Measurements from ENCODE around the gene ASCC3. TPM values are rescaled to one million over a fixed set of nuclear protein-coding genes. Genes with fewer than 3 reads are reported as not detected.
"Not testable (repeated sequence)": the region's sequence is repeated elsewhere in the genome, so short reads cannot be mapped to it uniquely, and the experiment has no call there.

The ASCC3 gene
- total RNA-seq, 1 donor from 2014 or later = 62.9 TPM

DNA sequence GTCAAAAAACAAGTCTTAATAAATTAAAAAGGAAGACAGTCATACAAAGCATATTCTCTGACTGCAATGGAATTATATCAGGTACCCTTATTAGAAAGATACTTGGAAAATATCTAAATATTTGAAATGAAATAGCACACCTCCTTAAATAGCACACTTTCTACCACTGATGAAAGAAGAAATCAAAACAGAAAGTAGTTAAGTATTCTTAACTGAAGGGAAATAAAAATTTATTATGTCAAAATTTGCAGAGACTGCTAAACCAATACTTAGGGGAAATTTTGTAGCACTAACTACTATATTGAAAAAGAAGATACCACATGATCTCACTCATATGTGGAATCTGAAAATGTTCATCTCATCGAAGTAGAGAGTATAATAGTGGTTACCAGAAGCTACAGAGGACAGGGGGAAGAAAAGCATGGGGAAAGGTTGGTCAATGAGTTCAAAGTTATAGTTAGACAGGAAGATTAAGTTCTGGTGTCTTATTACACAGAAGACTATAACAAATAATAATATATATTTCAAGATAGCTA is 112.2 kb downstream of the ASCC3 start:
- H3K4me1 Mint-ChIP-seq (ENCODE audit: low read depth) = peaks cover 5% of the 10 kb centered on the region
- intact Hi-C loops (cut with micrococcal nuclease) = no loop called here
- H3K36me3 Mint-ChIP-seq (ENCODE audit: low read depth) = peaks cover 26% of the 10 kb centered on the region
- DNase-seq (ENCODE audit: low spot score) = no peak
- no peaks in the 10 kb centered on the region for H3K27me3 Mint-ChIP-seq (ENCODE audit: low read depth)
- H3K9me3 Mint-ChIP-seq = peaks cover 14% of the 10 kb centered on the region
- H3K4me3 Mint-ChIP-seq (ENCODE audit: low read depth) = no peak overlapping the region
- H3K27ac Mint-ChIP-seq = no peak overlapping the region

DNA sequence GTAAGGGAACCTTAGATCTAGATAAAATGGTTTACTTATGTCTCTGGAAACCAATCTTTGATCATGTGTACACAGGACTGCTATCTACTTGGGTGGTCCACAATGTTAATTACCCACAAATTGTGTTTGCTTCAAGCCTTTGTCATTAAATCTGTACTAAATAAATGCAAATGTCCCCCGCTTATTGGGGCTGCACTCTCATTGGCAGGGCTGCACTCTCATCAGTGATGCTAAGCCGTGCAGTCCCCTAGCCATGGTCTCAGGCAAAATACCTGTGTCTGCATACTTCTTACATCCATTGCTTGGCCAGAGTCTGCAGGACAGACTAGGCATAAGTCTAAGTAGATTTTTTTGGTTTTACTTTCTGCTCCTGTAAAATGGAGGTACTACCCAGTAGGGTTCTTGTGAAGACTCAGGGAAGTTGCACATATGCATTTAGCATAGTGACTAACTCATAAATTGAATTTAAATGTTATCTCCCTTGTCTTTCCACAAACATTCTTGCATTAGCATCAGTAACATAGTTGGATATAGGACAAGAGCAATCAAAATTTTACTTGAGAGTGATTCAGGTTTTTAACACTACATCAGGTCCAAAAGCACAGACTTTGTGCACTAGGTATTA is 117.4 kb downstream of the ASCC3 start:
- H3K4me3 Mint-ChIP-seq (ENCODE audit: low read depth) = no peak overlapping the region
- H3K4me1 Mint-ChIP-seq (ENCODE audit: low read depth) = peaks cover 3% of the 10 kb centered on the region
- peaks cover 76% of the 10 kb centered on the region for H3K36me3 Mint-ChIP-seq (ENCODE audit: low read depth)
- intact Hi-C loops (cut with micrococcal nuclease) = no loop called here
- DNase-seq (ENCODE audit: low spot score) = no peak
- no peak overlapping the region for H3K27ac Mint-ChIP-seq
- peaks cover 36% of the 10 kb centered on the region for H3K9me3 Mint-ChIP-seq
- H3K27me3 Mint-ChIP-seq (ENCODE audit: low read depth) = no peaks in the 10 kb centered on the region

GRCh38 chr6:100761841-100762240 is 119.3 kb downstream of the ASCC3 start:
- H3K27me3 Mint-ChIP-seq (ENCODE audit: low read depth) = no peaks in the 10 kb centered on the region
- no peak overlapping the region for H3K27ac Mint-ChIP-seq
- H3K4me3 Mint-ChIP-seq (ENCODE audit: low read depth) = no peak overlapping the region
- intact Hi-C loops (cut with micrococcal nuclease) = no loop called here
- DNase-seq (ENCODE audit: low spot score) = no peak
- H3K9me3 Mint-ChIP-seq = peaks cover 36% of the 10 kb centered on the region
- peaks cover 84% of the 10 kb centered on the region for H3K36me3 Mint-ChIP-seq (ENCODE audit: low read depth)
- H3K4me1 Mint-ChIP-seq (ENCODE audit: low read depth) = peaks cover 1% of the 10 kb centered on the region

GRCh38 chr6:100758386-100758785 is 122.7 kb downstream of the ASCC3 start:
- H3K9me3 Mint-ChIP-seq = peaks cover 16% of the 10 kb centered on the region
- H3K4me3 Mint-ChIP-seq (ENCODE audit: low read depth) = not testable (repeated sequence)

GRCh38 chr6:100753421-100753820 is 127.7 kb downstream of the ASCC3 start:
- H3K27ac Mint-ChIP-seq = no peak overlapping the region
- H3K4me1 Mint-ChIP-seq (ENCODE audit: low read depth) = no peaks in the 10 kb centered on the region
- no peak for DNase-seq (ENCODE audit: low spot score)
- H3K36me3 Mint-ChIP-seq (ENCODE audit: low read depth) = peaks cover 28% of the 10 kb centered on the region
- intact Hi-C loops (cut with micrococcal nuclease) = no loop called here
- H3K4me3 Mint-ChIP-seq (ENCODE audit: low read depth) = no peak overlapping the region
- H3K9me3 Mint-ChIP-seq = no peaks in the 10 kb centered on the region
- no peaks in the 10 kb centered on the region for H3K27me3 Mint-ChIP-seq (ENCODE audit: low read depth)

More at GRCh38 chr6:100758386-100758785, 122.7 kb downstream of the ASCC3 start:
- H3K4me1 Mint-ChIP-seq (ENCODE audit: low read depth); DNase-seq (ENCODE audit: low spot score); H3K27ac Mint-ChIP-seq; intact Hi-C loops (cut with micrococcal nuclease); H3K27me3 Mint-ChIP-seq (ENCODE audit: low read depth): not testable (repeated sequence)
- H3K36me3 Mint-ChIP-seq (ENCODE audit: low read depth) = peaks cover 68% of the 10 kb centered on the region

DNA sequence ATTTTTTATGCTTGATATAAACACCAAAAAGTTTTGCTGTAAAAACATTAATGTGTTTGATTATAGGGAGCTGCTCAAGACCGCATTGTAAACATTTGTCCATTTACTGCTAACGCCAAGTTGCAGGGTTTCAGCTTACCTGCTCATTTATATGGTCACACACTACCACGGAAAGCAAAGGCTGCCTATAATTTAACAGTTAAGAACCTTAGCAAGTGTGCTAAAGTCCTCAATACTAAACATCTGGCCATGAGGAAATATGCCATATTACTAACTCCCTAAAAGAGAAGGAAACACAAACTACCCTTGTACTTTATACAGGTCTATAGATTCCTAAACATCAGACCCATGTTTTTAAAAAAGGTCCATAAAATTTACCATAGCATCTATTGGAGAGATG is 129.5 kb downstream of the ASCC3 start:
- Mint-ChIP-seq H3K27me3 (ENCODE audit: low read depth) (no peaks in the 10 kb centered on the region), H3K36me3 (ENCODE audit: low read depth) (peaks cover 21% of the 10 kb centered on the region), H3K9me3 (no peaks in the 10 kb centered on the region), H3K27ac (no peak overlapping the region), H3K4me1 (ENCODE audit: low read depth) (no peaks in the 10 kb centered on the region), H3K4me3 (ENCODE audit: low read depth) (no peak overlapping the region)
- no peak for DNase-seq (ENCODE audit: low spot score)
- intact Hi-C loops (cut with micrococcal nuclease) = no loop called here

DNA sequence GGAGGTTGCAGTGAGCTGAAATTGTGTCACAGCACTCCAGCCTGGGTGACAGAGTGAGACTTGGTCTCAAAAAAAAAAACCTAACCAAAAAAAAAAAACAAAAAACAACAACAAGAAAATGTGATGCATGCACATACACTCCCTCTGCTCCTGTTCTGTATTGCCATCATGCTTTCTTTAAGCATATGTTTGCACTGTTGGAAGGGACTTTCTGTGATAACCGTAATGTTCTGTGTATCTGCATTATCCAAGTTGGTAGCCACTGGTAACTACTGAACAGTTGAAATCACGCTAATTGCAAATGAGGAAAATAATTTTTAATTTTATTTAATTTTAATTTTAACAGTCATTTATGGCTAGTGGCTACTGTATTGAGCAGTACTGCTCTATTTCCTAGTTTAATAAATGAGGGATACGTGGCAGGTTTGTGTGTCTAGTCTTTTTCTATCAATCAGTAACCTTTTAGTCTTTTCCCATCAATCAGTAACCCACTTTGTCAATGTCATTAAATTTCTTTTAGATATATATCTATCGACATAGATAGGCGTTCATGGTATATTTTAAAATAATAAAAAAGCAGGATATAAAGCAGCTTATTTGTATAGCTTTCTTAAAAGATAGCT is 135.6 kb downstream of the ASCC3 start:
- no peak for DNase-seq (ENCODE audit: low spot score)
- Mint-ChIP-seq H3K4me3 (ENCODE audit: low read depth) (no peak overlapping the region), H3K27ac (no peak overlapping the region), H3K4me1 (ENCODE audit: low read depth) (no peaks in the 10 kb centered on the region), H3K27me3 (ENCODE audit: low read depth) (no peaks in the 10 kb centered on the region), H3K9me3 (peaks cover 21% of the 10 kb centered on the region), H3K36me3 (ENCODE audit: low read depth) (peaks cover 33% of the 10 kb centered on the region)
- intact Hi-C loops (cut with micrococcal nuclease) = no loop called here

GRCh38 chr6:100740439-100740838 is 140.7 kb downstream of the ASCC3 start:
- Mint-ChIP-seq H3K36me3 (ENCODE audit: low read depth) (peaks cover 47% of the 10 kb centered on the region), H3K27me3 (ENCODE audit: low read depth) (no peaks in the 10 kb centered on the region), H3K9me3 (peaks cover 42% of the 10 kb centered on the region), H3K4me1 (ENCODE audit: low read depth) (peaks cover 16% of the 10 kb centered on the region), H3K27ac (no peak overlapping the region), H3K4me3 (ENCODE audit: low read depth) (no peak overlapping the region)
- intact Hi-C loops (cut with micrococcal nuclease) = no loop called here
- no peak for DNase-seq (ENCODE audit: low spot score)

GRCh38 chr6:100737720-100738119 is 143.4 kb downstream of the ASCC3 start:
- H3K27me3 Mint-ChIP-seq (ENCODE audit: low read depth); intact Hi-C loops (cut with micrococcal nuclease); H3K4me3 Mint-ChIP-seq (ENCODE audit: low read depth); DNase-seq (ENCODE audit: low spot score); H3K27ac Mint-ChIP-seq: not testable (repeated sequence)
- Mint-ChIP-seq H3K4me1 (ENCODE audit: low read depth) (peaks cover 17% of the 10 kb centered on the region), H3K9me3 (peaks cover 37% of the 10 kb centered on the region), H3K36me3 (ENCODE audit: low read depth) (peaks cover 39% of the 10 kb centered on the region)

DNA sequence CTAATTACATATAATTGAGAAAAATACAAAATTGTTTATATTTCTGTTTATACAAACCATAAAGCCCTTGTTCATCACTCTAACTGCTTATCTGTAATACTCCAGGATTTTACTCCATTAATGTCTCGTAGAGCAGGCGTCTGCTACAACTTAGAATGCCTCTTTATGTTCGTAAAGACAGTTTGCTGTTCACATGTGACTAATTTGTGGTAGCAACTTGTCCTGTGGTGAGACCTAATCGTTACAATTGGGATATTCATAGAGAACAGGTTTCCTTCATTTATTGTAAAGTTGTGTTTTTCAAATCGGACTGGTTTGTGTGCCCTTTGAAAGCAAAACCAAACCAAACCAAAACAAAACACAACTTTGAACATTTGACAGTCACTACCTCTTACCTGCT is 149.7 kb downstream of the ASCC3 start:
- no peaks in the 10 kb centered on the region for H3K9me3 Mint-ChIP-seq
- H3K27me3 Mint-ChIP-seq (ENCODE audit: low read depth) = no peaks in the 10 kb centered on the region
- DNase-seq (ENCODE audit: low spot score) = no peak
- no peak overlapping the region for H3K4me3 Mint-ChIP-seq (ENCODE audit: low read depth)
- no peaks in the 10 kb centered on the region for H3K36me3 Mint-ChIP-seq (ENCODE audit: low read depth)
- intact Hi-C loops (cut with micrococcal nuclease) = no loop called here
- no peak overlapping the region for H3K27ac Mint-ChIP-seq
- H3K4me1 Mint-ChIP-seq (ENCODE audit: low read depth) = peaks cover 4% of the 10 kb centered on the region

DNA sequence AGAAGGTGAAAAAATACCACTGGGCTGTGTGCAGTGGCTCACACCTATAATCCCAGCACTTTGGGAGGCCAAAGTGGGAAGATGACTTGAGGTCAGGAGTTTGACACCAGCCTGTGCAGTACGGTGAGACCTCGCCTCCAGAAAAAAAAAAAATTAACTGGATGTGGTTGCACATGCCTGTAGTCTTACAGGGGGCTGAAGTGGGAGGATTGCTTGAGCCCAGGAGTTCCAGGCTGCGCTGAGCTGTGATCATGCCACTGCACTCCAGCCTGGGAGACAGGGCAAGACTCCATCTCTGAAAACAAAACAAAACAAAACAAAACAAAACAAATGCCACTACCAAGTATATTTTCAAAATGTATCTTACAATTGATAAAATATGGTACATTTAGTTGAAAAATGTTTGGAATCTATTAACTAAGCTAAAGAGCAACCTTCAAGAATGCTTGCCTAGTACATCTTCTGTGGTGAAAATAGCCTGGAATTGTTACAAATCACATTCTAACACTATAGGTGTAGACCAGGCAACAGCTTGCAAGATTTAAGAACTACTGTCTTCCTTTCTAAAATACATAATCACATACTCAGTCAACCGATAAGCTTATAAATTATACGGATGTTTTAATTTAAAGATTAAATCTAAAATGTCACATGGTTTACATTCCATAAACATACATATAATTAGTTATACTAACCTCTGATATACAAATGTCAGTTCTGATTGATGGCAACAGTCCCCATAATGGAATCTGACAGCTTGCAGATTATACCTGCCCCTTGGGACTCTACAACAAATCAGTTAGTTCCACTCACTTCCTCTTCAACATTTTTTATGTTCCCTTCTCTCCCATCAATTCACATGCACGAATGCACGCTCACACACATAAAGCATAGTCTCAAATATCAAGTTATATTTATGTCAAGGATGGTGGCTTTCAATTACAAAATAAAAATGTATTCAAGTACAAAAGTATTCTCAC is 150.8 kb downstream of the ASCC3 start:
- no peaks in the 10 kb centered on the region for H3K36me3 Mint-ChIP-seq (ENCODE audit: low read depth)
- no peaks in the 10 kb centered on the region for H3K27me3 Mint-ChIP-seq (ENCODE audit: low read depth)
- no peak overlapping the region for H3K4me3 Mint-ChIP-seq (ENCODE audit: low read depth)
- no peak overlapping the region for H3K27ac Mint-ChIP-seq
- H3K9me3 Mint-ChIP-seq = no peaks in the 10 kb centered on the region
- H3K4me1 Mint-ChIP-seq (ENCODE audit: low read depth) = peaks cover 4% of the 10 kb centered on the region
- no peak for DNase-seq (ENCODE audit: low spot score)
- intact Hi-C loops (cut with micrococcal nuclease) = no loop called here

- no peak for DNase-seq (ENCODE audit: low spot score)
- H3K27me3 Mint-ChIP-seq (ENCODE audit: low read depth) = no peaks in the 10 kb centered on the region
- no peaks in the 10 kb centered on the region for H3K9me3 Mint-ChIP-seq
- H3K36me3 Mint-ChIP-seq (ENCODE audit: low read depth) = peaks cover 18% of the 10 kb centered on the region
- no peaks in the 10 kb centered on the region for H3K4me1 Mint-ChIP-seq (ENCODE audit: low read depth)
- intact Hi-C loops (cut with micrococcal nuclease) = no loop called here
- no peak overlapping the region for H3K27ac Mint-ChIP-seq
- no peak overlapping the region for H3K4me3 Mint-ChIP-seq (ENCODE audit: low read depth)
Observed at GRCh38 chr6:100726666-100727065, 154.5 kb downstream of the ASCC3 start.

All from activated T-helper 2 cell treated with anti-CD3 and anti-CD28 coated beads, Interferon-gamma antibody, Interleukin-2, Interleukin-4, amounts not matched to agents 10 μg/mL and 5 μg/mL and 100 μg/mL, durations not matched to agents 14 hours and 24 hours and 36 hours (primary cell).